Brain pericyte (primary cell): ENCODE measurements around the gene FGF3.

Experiments used
- DNase-seq: peaks from one replicate; pipeline ENCODE4 v3.0.0-alpha.2; 2012; ENCODE audit warnings: low read depth, low spot score

Gene FGF3

GRCh38 chr11:69804769-69805508, 14.3 kb downstream of the FGF3 start:
- no peak for DNase-seq

DNA sequence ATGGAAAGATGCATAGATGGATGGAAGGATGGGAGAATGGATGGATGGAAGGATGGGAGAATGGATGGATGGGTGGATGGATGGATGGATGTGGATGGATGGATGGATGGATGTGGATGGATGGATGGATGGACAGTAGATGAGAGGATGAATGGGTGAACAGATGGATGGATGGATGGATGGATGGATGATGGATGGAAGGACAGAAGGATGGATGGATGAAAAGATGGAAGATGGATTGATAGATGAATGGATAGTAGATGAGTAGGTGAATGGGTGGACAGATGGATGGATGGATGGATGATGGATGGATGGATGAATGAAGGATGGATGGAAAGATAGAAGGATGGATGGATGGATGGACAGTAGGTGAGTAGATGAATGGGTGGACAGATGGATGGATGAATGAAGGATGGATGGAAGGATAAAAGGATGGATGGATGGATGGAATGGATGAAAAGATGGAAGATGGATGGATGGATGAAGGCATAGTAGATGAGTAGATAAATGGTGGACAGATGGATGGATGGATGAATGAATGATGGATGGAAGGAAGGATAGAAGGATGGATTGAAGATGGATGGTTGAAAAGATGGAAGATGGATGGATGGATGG, 15.5 kb downstream of the FGF3 start:
- no peak for DNase-seq

GRCh38 chr11:69803022-69803421, 16.2 kb downstream of the FGF3 start:
- no peak for DNase-seq

DNA sequence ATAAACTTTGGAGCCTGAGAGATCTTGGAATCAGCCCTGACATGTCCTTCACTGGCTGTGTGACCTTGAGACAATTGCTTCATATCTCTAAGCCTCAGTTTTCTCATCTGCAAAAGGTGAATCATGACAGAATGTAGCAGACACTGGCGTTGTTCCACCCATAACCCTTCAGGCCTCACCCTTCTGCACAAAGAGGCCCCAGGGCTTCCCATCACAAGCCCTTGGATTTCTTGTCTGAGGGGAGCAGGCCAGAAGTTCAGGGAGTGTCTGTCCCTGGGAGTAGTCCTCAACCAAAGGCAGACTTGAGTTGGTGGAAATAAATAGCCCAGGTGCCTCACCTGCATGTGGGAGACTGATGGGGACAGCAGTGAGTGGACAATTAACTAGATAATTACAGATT, 16.6 kb downstream of the FGF3 start:
- no peak for DNase-seq

GRCh38 chr11:69801513-69802335, 17.5 kb downstream of the FGF3 start:
- DNase-seq = no peak

GRCh38 chr11:69800278-69800677, 18.9 kb downstream of the FGF3 start:
- DNase-seq = no peak

DNA sequence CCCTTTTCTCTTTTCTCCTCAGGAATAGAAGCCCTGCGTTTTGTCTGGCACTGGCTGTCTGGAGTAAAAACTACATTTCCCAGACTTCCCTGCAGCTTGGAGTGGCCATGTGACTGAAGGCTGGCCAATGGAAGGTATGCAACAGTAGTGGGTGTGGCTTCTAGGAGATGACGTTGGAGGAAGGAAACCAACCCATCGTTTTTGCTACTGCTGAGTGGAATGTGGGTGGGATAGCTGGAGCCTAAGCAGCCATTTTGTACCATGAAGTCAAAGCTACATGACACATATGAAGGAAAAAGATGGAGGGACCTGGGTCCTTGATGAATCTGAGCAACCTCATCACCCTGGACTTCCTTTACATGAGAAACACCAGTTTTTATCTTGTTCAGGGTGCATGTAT, 19.6 kb downstream of the FGF3 start:
- no peak for DNase-seq

- DNase-seq = no peak
Observed at GRCh38 chr11:69799097-69799496, 20.1 kb downstream of the FGF3 start.

DNA sequence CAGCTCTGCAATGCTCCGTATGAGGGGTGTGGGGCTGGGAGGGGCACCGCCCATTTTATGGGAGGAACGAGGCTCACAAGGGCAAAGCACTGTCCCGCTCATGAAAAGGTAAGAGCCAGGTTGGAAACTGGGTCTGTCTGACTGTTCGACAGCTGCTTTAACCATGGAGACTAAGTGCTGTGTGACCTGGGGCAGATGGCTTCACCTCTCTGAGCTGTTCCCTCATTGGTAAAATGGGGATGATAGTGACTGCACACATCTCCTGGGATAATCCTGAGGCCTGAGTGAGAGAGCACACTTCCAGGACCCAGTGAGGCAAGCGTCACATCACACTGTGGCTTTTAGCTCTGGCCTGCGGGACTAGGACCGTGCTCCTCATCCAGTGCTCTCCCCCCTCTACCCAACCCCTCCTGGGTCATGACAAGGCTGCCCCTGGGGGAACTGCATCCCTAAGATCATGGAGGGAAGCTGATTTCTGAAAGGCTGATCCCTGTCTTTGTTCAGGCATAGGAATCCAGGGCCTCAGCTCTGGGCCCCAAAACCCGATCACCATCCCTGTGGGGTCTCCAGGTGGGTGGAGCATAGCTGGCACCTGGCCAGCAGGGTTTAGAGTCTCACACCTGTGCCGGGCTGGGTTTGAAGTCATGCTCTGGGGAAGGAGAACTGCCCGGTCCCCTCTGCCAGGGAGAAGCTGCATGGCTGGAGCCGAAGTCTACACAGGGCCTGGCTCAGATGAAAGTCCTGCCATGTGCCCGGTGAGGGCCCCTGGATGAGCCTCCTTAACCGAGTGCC, 21.3 kb downstream of the FGF3 start:
- DNase-seq = no peak

DNA sequence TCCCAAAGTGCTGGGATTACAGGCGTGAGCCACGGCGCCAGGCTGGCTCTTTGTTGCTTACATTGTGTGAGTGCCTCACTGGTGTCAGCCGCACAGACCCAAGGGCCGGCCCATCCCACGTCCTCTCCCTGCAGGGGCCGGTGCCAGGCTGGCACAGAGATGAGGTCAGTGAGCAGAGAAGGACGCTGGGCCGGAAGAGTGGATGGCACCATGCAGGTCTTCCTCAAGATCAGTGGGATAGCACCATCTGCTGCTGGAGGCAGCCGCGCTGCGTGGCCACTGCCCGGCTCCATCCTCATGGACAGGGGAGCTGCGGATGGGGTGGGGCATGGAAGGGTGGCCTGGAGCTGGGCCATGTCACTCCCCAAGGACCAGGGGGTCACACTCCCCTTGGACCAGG, 22.1 kb downstream of the FGF3 start:
- DNase-seq = no peak

- no peak for DNase-seq
Observed at GRCh38 chr11:69796063-69796462, 23.2 kb downstream of the FGF3 start.

- DNase-seq = no peak
Observed at GRCh38 chr11:69791276-69792180, 27.7 kb downstream of the FGF3 start.

DNA sequence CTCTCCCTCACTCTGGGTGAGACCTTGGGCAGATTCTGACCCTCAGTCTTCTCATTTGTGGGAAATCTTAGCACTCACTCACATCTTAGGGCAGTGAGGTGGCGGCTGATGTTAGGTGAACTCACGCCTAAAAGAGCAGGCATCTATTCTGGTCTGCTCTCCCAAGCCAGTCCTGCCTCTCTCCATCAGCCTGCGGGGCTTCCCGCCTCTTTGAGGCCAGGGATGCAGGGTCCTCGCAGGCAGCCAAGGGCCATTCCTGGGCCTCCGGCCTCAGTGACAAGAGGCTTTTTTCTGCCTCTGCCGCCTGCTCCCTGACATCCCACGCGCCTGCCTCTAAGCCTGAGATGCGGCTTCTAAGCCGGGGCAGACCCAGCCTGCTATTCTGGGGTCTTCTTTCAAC, 30.3 kb downstream of the FGF3 start:
- no peak for DNase-seq

GRCh38 chr11:69787906-69788305, 31.3 kb downstream of the FGF3 start:
- no peak for DNase-seq

DNA sequence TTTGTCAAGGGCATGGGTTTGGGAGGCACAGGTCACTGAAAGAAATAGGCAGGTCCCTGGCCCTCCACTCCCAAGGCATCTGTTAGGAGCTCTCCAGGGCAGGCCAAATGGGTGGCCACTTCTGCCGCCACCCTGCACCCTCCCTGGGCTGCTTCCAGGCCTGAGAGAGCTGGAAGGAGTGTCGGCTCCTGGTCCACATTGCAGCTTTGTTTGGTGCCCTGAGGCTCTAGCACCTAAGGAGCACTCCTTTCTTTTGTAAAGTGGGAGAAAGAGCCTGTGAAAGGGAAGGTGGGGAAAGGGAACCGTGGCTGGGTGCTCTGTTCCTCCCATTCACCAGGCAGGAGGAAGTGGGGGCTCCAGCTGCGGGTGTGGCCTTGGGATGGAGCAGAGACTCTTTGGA, 31.8 kb downstream of the FGF3 start:
- DNase-seq = no peak

- DNase-seq = no peak
Observed at GRCh38 chr11:69781241-69781640, 38.0 kb downstream of the FGF3 start.

DNA sequence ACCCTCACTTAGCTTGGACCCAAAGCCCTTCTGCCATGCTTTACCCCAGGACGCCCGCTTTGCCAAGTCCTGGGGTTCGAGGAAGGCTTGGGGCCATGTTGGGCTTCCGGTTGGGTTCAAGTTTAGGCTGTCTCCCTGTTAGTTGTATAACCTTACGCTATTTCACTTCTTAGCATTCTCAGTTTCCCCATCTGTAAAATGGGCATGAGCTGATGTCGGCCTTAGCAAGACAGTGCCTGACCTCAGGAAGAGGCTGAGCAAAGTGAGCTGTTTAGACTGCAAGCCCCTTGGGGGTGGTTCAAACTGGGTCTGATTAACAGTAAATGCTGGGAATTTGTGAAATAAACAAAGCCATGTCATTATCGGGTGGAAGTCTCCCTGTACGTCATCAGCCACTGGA, 40.8 kb downstream of the FGF3 start:
- no peak for DNase-seq

GRCh38 chr11:69775163-69775755, 44.0 kb downstream of the FGF3 start, which contains the start of gene FGF4:
FGF4 (minus strand) TSS chr11:69775341; CDS start chr11:69775084, 257 bp downstream.
- DNase-seq = no peak

DNA sequence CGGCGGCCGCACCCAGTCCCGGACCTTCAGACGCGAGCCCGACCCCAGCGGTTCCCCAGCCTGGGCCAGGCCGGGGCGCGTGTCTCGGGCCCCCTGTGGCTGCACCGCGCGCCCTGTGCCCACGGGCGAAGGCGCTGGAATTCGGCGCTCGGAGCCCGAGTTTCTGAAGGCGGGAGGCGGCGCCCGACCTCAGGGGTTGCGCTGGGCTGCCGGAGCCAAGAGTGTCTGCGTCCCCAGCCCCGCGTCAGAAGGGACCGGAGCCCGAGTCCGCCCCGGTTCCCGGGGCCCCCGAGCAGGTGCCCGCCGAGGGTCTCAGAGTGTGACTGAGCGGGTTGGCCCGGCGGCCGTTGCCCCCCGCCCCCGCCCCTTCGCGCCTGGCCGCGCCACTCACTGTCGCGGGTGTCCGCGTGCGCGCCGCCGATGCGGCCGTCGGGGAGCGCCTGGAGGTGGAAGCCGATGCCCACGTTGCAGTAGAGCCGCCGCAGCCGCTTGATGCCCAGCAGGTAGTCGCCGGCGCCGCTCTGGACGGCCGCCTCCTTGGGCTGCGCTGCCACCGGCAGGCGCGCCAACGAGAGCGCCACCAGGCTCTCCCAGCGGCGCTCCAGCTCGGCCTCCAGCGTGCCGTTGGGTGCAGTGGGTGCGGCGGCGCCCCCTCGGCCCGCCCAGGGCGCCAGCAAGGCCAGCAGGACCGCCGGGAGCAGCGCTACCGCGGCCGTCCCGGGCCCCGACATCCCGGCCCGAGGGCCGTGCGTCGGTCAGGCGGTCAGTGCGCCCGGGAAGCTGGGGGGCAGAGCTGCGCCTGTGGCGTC, 44.7 kb downstream of the FGF3 start:
- no peak for DNase-seq
